H1 (cell line): ENCODE measurements around the gene TCF7L2. TPM values are rescaled to one million over a fixed set of nuclear protein-coding genes. Genes with fewer than 3 reads are reported as not detected.

Experiments
- CTCF ChIA-PET: fragments of 300-600 bp; sonication (Branson Sonifier 250); formaldehyde crosslinking; loops from one replicate; lab custom pipeline; 2021; ENCODE audit not compliant: partially characterized antibody; lab: Charles Lee
- POLR2A ChIA-PET: fragments of 300-600 bp; sonication (Branson Sonifier 250); formaldehyde crosslinking; loops from one replicate; lab custom pipeline; 2021; ENCODE audit warnings: inconsistent platforms; ENCODE audit not compliant: partially characterized antibody; lab: Charles Lee
- DNase-seq, 2 experiments: peaks; one replicate each; pipeline versions ENCODE4 v3.0.0 to v3.0.0-alpha.2; 2010 to 2022; ENCODE audit warnings: low spot score in 2 of 2, low read depth in 1 of 2, mixed read lengths in 1 of 2
- FAIRE-seq: peaks from 2 replicates; lab custom pipeline; 2011; peaks lifted over from hg19 to GRCh38; lab: Jason Lieb, UNC
- H2AFZ ChIP-seq: 2 replicates; pipeline ENCODE4 v1.8.1; 2012; ENCODE audit warnings: low read length, inconsistent platforms
- H2AK5ac ChIP-seq: 2 replicates; pipeline ENCODE4 v1.6.1; 2013; ENCODE audit warnings: low read depth, low read length
- H2BK120ac ChIP-seq: replicated peaks from 2 replicates; pipeline ENCODE3; 2013; ENCODE audit warnings: low read depth, low read length, inconsistent platforms
- H2BK12ac ChIP-seq: 2 replicates; pipeline ENCODE4 v1.6.1; 2013; ENCODE audit warnings: low read depth, low read length
- H2BK15ac ChIP-seq: 2 replicates; pipeline ENCODE4 v1.6.1; 2013; ENCODE audit warnings: low read length
- H2BK20ac ChIP-seq: 2 replicates; pipeline ENCODE4 v1.6.1; 2013; ENCODE audit warnings: low read length
- H2BK5ac ChIP-seq: 2 replicates; pipeline ENCODE4 v1.6.1; 2013; ENCODE audit warnings: low read depth, low read length
- H3K14ac ChIP-seq: 2 replicates; pipeline ENCODE4 v1.6.1; 2013; ENCODE audit warnings: inconsistent platforms; ENCODE audit not compliant: insufficient read length
- H3K18ac ChIP-seq: 2 replicates; pipeline ENCODE4 v1.6.1; 2013; ENCODE audit warnings: low read length; ENCODE audit errors: extremely low read depth
- H3K23ac ChIP-seq: 2 replicates; pipeline ENCODE4 v1.6.1; 2013; ENCODE audit warnings: inconsistent platforms; ENCODE audit not compliant: insufficient read length
- H3K23me2 ChIP-seq: 2 replicates; pipeline ENCODE4 v1.6.1; 2013; ENCODE audit warnings: low read depth, low read length
- H3K27ac ChIP-seq: 2 replicates; pipeline ENCODE4 v1.6.1; 2011; ENCODE audit warnings: low read depth, low read length, inconsistent platforms
- H3K27me3 ChIP-seq, 4 experiments: replicated peaks in 1 of 4; 1 replicate in 1 of 4; 2 replicates in 3 of 4; pipeline versions ENCODE4 v1.6.1 to v1.8.1; 2011 to 2013; ENCODE audit warnings: low read length in 3 of 4, mild to moderate bottlenecking in 3 of 4, inconsistent platforms in 2 of 4, mixed read lengths in 2 of 4, moderate library complexity in 1 of 4; ENCODE audit not compliant: control insufficient read depth in 3 of 4, insufficient read depth in 3 of 4; ENCODE audit errors: extremely low read depth in 1 of 4
- H3K36me3 ChIP-seq, 4 experiments: 2 replicates each; pipeline versions ENCODE4 v1.6.1 to v1.8.1; 2011 to 2013; ENCODE audit warnings: mild to moderate bottlenecking in 4 of 4, low read length in 3 of 4, moderate library complexity in 2 of 4, control low read depth in 1 of 4, inconsistent platforms in 1 of 4; ENCODE audit not compliant: insufficient read depth in 4 of 4, control insufficient read depth in 2 of 4
- H3K4ac ChIP-seq: replicated peaks from 2 replicates; pipeline ENCODE3; 2013; ENCODE audit warnings: low read length, low read depth, mixed read lengths, inconsistent platforms; ENCODE audit not compliant: insufficient read length
- H3K4me1 ChIP-seq, 4 experiments: replicated peaks in 1 of 4; 1 replicate in 1 of 4; 2 replicates in 3 of 4; pipeline versions ENCODE4 v1.6.1 to v1.8.1; 2011 to 2013; ENCODE audit warnings: low read length in 3 of 4, inconsistent platforms in 2 of 4, mixed read lengths in 1 of 4; ENCODE audit not compliant: insufficient read depth in 4 of 4, control insufficient read depth in 3 of 4
- H3K4me2 ChIP-seq, 2 experiments: 2 replicates each; pipeline versions ENCODE4 v1.6.1 to v1.8.1; 2011 to 2013; ENCODE audit warnings: low read depth in 2 of 2, low read length in 2 of 2, control low read depth in 1 of 2, inconsistent platforms in 1 of 2, mild to moderate bottlenecking in 1 of 2; ENCODE audit not compliant: insufficient read depth in 1 of 2
- H3K4me3 ChIP-seq, 4 experiments: fragments of 200-600, 300-600 bp in 1 of 4; sonication (generic), shearing (Covaris generic), sonication (Bioruptor Twin) in 1 of 4; 2 replicates each; pipeline versions ENCODE4 v1.5.1 to v1.8.1; 2011 to 2016; ENCODE audit warnings: low read length in 4 of 4, low read depth in 3 of 4, control low read depth in 2 of 4, inconsistent platforms in 2 of 4, mild to moderate bottlenecking in 2 of 4, mixed read lengths in 1 of 4, moderate library complexity in 1 of 4; ENCODE audit not compliant: insufficient read depth in 2 of 4; ENCODE audit errors: extremely low read depth in 1 of 4
- H3K56ac ChIP-seq: replicated peaks from 2 replicates; pipeline ENCODE3; 2013; ENCODE audit warnings: low read depth, mild to moderate bottlenecking, mixed read lengths, low read length, inconsistent platforms; ENCODE audit not compliant: insufficient read length
- H3K79me1 ChIP-seq: 2 replicates; pipeline ENCODE4 v1.6.1; 2013; ENCODE audit warnings: low read depth, low read length, control low read depth
- H3K79me2 ChIP-seq, 2 experiments: 2 replicates each; pipeline versions ENCODE4 v1.6.1 to v1.8.1; 2012 to 2013; ENCODE audit warnings: low read length in 2 of 2, mild to moderate bottlenecking in 2 of 2, inconsistent platforms in 1 of 2; ENCODE audit not compliant: insufficient read depth in 2 of 2, control insufficient read depth in 1 of 2
- H3K9ac ChIP-seq, 4 experiments: replicated peaks in 1 of 4; 1 replicate in 1 of 4; 2 replicates in 3 of 4; pipeline versions ENCODE4 v1.6.1 to v1.8.1; 2011 to 2013; ENCODE audit warnings: low read depth in 3 of 4, low read length in 3 of 4, control low read depth in 2 of 4, mild to moderate bottlenecking in 2 of 4, moderate library complexity in 2 of 4, inconsistent platforms in 1 of 4; ENCODE audit errors: extremely low read depth in 1 of 4
- H3K9me3 ChIP-seq, 2 experiments: 2 replicates each; pipeline versions ENCODE4 v1.6.1 to v1.8.1; 2012 to 2013; ENCODE audit warnings: mild to moderate bottlenecking in 2 of 2, moderate library complexity in 2 of 2, control low read depth in 1 of 2, inconsistent platforms in 1 of 2, low read depth in 1 of 2, low read length in 1 of 2, mixed read lengths in 1 of 2; ENCODE audit not compliant: insufficient read depth in 2 of 2
- H4K20me1 ChIP-seq, 2 experiments: replicated peaks in 1 of 2; 2 replicates each; pipeline versions ENCODE3 to v1.8.1; 2011 to 2013; ENCODE audit warnings: inconsistent platforms in 2 of 2, low read length in 2 of 2, mild to moderate bottlenecking in 1 of 2; ENCODE audit not compliant: insufficient read depth in 2 of 2, control insufficient read depth in 1 of 2
- H4K5ac ChIP-seq: 2 replicates; pipeline ENCODE4 v1.6.1; 2013; ENCODE audit warnings: low read length, low read depth, mixed read lengths, inconsistent platforms; ENCODE audit not compliant: insufficient read length
- H4K8ac ChIP-seq: 2 replicates; pipeline ENCODE4 v1.8.0; 2013; ENCODE audit warnings: mild to moderate bottlenecking, moderate library complexity, low read length, inconsistent platforms; ENCODE audit not compliant: insufficient read depth; ENCODE audit errors: extremely low read depth
- H4K91ac ChIP-seq: replicated peaks from 2 replicates; pipeline ENCODE3; 2013; ENCODE audit warnings: low read length, mixed read lengths, inconsistent platforms; ENCODE audit not compliant: insufficient read length
- BCL11A ChIP-seq, 2 experiments: IDR thresholded peaks; one replicate each; pipeline ENCODE4 v1.6.1; 2011; ENCODE audit warnings: low read depth in 2 of 2, low read length in 2 of 2, mild to moderate bottlenecking in 2 of 2
- E2F6 ChIP-seq: IDR thresholded peaks from 2 replicates; pipeline ENCODE4 v1.6.1; 2012; ENCODE audit warnings: inconsistent platforms
- JUND ChIP-seq: IDR thresholded peaks from 2 replicates; pipeline ENCODE4 v1.6.1; 2011; ENCODE audit warnings: mild to moderate bottlenecking, improper control_type of control experiment, low read length
- NANOG ChIP-seq: IDR thresholded peaks from 2 replicates; pipeline ENCODE4 v1.6.1; 2011; ENCODE audit warnings: low read length, low read depth, mild to moderate bottlenecking, inconsistent platforms; ENCODE audit not compliant: insufficient read depth, poor library complexity, severe bottlenecking
- POLR2A ChIP-seq, 2 experiments: IDR thresholded peaks; 1 replicate in 1 of 2; 2 replicates in 1 of 2; pipeline ENCODE4 v1.6.1; 2011; ENCODE audit warnings: low read depth in 2 of 2, low read length in 2 of 2, mild to moderate bottlenecking in 2 of 2; ENCODE audit errors: control extremely low read depth in 1 of 2
- RAD21 ChIP-seq, 2 experiments: IDR thresholded peaks in 1 of 2; conservative IDR thresholded peaks in 1 of 2; 2 replicates each; pipeline ENCODE4 v1.6.1; 2011; ENCODE audit warnings: low read depth in 2 of 2, low read length in 2 of 2, improper control_type of control experiment in 1 of 2, inconsistent platforms in 1 of 2, mild to moderate bottlenecking in 1 of 2, moderate library complexity in 1 of 2
- TAF7 ChIP-seq: optimal IDR thresholded peaks from 2 replicates; pipeline ENCODE3; 2011; ENCODE audit warnings: low read depth, mild to moderate bottlenecking, inconsistent platforms, low read length, moderate library complexity, borderline replicate concordance
- WGBS, 2 experiments: shearing (Covaris generic) in 1 of 2; methylation state at CpG; one replicate each; pipeline versions ENCODE4 v1.1.6 to v1.1.7; 2013 to 2015; ENCODE audit warnings: low lambda C conversion rate in 2 of 2, mixed read lengths in 2 of 2, inconsistent platforms in 1 of 2, low coverage in 1 of 2, missing lambda C conversion rate in 1 of 2; ENCODE audit not compliant: insufficient replicate concordance in 2 of 2, insufficient coverage in 1 of 2, insufficient read length in 1 of 2; ENCODE audit errors: extremely low coverage in 1 of 2, missing lambda C conversion rate in 1 of 2; 5-methylcytosine and 5-hydroxymethylcytosine counted together
- long read RNA-seq, 2 experiments: library from RNA in 1 of 2; library from capped mRNA in 1 of 2; stranded (forward); transcript quantifications; one replicate each; pipeline ENCODE4 v2.0.0, GENCODE V29; 2021; ENCODE audit warnings: inconsistent platforms in 1 of 2
- polyA minus RNA-seq, 3 experiments: library from RNA; depleted of rRNA, polyadenylated mRNA; stranded (reverse); fragments of >200 nt; gene quantifications; 1 replicate in 2 of 3; 2 replicates in 1 of 3; pipeline ENCODE4 v1.2.3, GENCODE V29; 2011
- polyA plus RNA-seq, 7 experiments: library from polyadenylated mRNA; depleted of rRNA in 3 of 7; stranded (reverse) in 5 of 7; unstranded in 2 of 7; fragments of >200 nt in 5 of 7; fragments of 200-250 nt in 2 of 7; gene quantifications; 1 replicate in 5 of 7; 2 replicates in 1 of 7; 4 replicates in 1 of 7; pipeline versions ENCODE4 v1.2.1 to v1.2.3, GENCODE V29; 2011 to 2013; ENCODE audit warnings: missing spikeins in 2 of 7, mixed read lengths in 2 of 7
- total RNA-seq: library from RNA; stranded (reverse); fragmentation: NEBNext Ultra II Directional; extraction: Animal tissue kit (Norgen Biotek cat#: 25700); gene quantifications from 2 replicates; pipeline ENCODE4 v1.2.1, GENCODE V29; 2021

TCF7L2 gene
- total RNA-seq: 63.7 and 67.3 TPM in 2 replicates
- 33.9 and 52.6 TPM in 2 replicates for polyA plus RNA-seq (2011; rRNA removed)
- polyA plus RNA-seq (2011; cell fraction: cytosol; rRNA removed): 15.1 TPM
- 89.0 TPM for polyA plus RNA-seq (2011; cell fraction: nucleus; rRNA removed)
- polyA plus RNA-seq (2012, experiment 1 of 2): 60.9 to 109 TPM (median 93.0 TPM) in 4 replicates
- polyA plus RNA-seq (2012, experiment 2 of 2): 26.5 TPM
- polyA plus RNA-seq (2013, experiment 1 of 2): 79.6 TPM
- polyA plus RNA-seq (2013, experiment 2 of 2): 75.5 TPM
- polyA minus RNA-seq (2011; rRNA and poly(A)+ RNA removed): 33.9 and 38.1 TPM in 2 replicates
- 58.9 TPM for polyA minus RNA-seq (2011; cell fraction: cytosol; rRNA and poly(A)+ RNA removed)
- polyA minus RNA-seq (2011; cell fraction: nucleus; rRNA and poly(A)+ RNA removed): 106 TPM
- long read RNA-seq, experiment 1, partial matches to known transcripts: 9 of 35 reads
- long read RNA-seq, experiment 1, other reads (novel, unspliced or antisense): 26 of 35 reads
- long read RNA-seq, experiment 2, partial matches to known transcripts: 8 of 29 reads
- long read RNA-seq, experiment 2, other reads (novel, unspliced or antisense): 20 of 29 reads

DNA sequence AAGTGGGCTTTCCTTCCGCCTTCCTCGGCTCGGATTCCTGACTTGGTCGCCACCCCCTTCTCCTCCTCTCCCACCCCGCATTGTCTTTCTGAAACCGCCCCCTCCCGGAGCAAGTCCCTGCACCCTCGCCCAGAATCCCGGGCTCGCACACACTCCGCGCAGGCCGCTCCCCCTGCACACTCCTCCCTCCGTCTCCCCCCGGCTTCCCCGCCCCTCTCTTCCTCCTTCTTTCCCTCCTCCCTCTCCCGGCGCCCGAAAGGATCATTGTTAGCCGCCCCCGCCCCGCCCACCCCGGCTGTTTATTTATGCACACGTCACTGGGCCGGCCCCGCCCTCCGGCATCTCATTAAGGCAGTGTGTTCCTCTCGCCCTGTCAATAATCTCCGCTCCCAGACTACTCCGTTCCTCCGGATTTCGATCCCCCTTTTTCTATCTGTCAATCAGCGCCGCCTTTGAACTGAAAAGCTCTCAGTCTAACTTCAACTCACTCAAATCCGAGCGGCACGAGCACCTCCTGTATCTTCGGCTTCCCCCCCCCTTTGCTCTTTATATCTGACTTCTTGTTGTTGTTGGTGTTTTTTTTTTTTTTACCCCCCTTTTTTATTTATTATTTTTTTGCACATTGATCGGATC is at the start of gene TCF7L2:
Gene TCF7L2, plus strand, starts transcription at position 373 of the 633 bp plus-strand sequence. CDS start 510 bp downstream, outside the sequence.
- Histone ChIP-seq H2BK5ac (peak within 1 kb of the TSS; percentile 72), H3K27ac (peak within 1 kb of the TSS; percentile 69; the same call in 1 of the 2 replicates), H2BK120ac (peak within 1 kb of the TSS; percentile 76), H3K79me2 (peaks cover 15 to 47% of the 10 kb centered on the region in 2 experiments; a peak in 3 of 4 replicates), H2AFZ (no peak within 1 kb of the TSS), H3K4me3 (peak within 1 kb of the TSS; percentile 85 to 94 (median 89)), H3K4me2 (peak within 1 kb of the TSS; percentile 60 to 63), H3K9ac (peak within 1 kb of the TSS; percentile 69 to 76 (median 74)), H2AK5ac (no peak within 1 kb of the TSS), H3K27me3 (no peaks in the 10 kb centered on the region), H3K23me2 (peaks cover 7% of the 10 kb centered on the region; the same call in 1 of the 2 replicates), H3K18ac (peak within 1 kb of the TSS; percentile 82; the same call in 1 of the 2 replicates), H3K4me1 (peaks cover 3 to 7% (median 5%) of the 10 kb centered on the region in 4 experiments; a peak in 5 of 7 replicates), H3K36me3 (peaks cover 0 to 19% (median 0%) of the 10 kb centered on the region in 4 experiments; a peak in 1 of 8 replicates), H3K56ac (peak within 1 kb of the TSS; percentile 62), H2BK20ac (peak within 1 kb of the TSS; percentile 62; the same call in 1 of the 2 replicates), H3K4ac (peak within 1 kb of the TSS; percentile 75), H2BK12ac (peak within 1 kb of the TSS; percentile 73; the same call in 1 of the 2 replicates), H3K23ac (no peak within 1 kb of the TSS), H3K14ac (no peak within 1 kb of the TSS), H3K79me1 (no peaks in the 10 kb centered on the region), H4K8ac (no peak within 1 kb of the TSS), H4K20me1 (no peaks in the 10 kb centered on the region), H2BK15ac (no peak within 1 kb of the TSS), H4K5ac (peak within 1 kb of the TSS; percentile 78), H3K9me3 (no peaks in the 10 kb centered on the region), H4K91ac (peak within 1 kb of the TSS; percentile 73)
- ChIA-PET POLR2A (interaction anchor here (0.8 to 1.8 kb wide), 10 partner anchors 9 to 261 kb away, joined by 3 to 8 read pairs (median 4); no protein-coding TSS in a partner anchor), CTCF (interaction anchor here (1.5 kb wide), 1 partner anchor 10 kb away, joined by 3 read pairs; no protein-coding TSS in a partner anchor)
- DNase-seq (peak; percentile 90 to 94), FAIRE-seq (peak; percentile 42)
- WGBS, 2 experiments: 1% methylated on average over 14 of the region's 39 CpGs; no CpG with 5 or more reads in 1 of the 2 experiments
- TF ChIP-seq JUND (no peak), TAF7 (peak; percentile 4), E2F6 (no peak), BCL11A (IDR thresholded peaks at IDR 0.05; ENCODE audit: low read depth in 2 of 2, low read length in 2 of 2) (no peak), NANOG (no peak), RAD21 (IDR thresholded peaks at IDR 0.05 in 1 of 2, conservative IDR thresholded peaks at IDR 0.05 in 1 of 2; ENCODE audit: low read depth in 2 of 2, low read length in 2 of 2) (peak in 1 of 2 experiments; percentile 28; a peak in 3 of 4 replicates), POLR2A (IDR thresholded peaks at IDR 0.05; ENCODE audit: control extremely low read depth in 1 of 2, low read depth in 2 of 2, low read length in 2 of 2) (peak in 1 of 2 experiments; percentile 48; a peak in 2 of 3 replicates)
